ENCODE measurements around the gene GAPDHS.

GAPDHS gene

DNA sequence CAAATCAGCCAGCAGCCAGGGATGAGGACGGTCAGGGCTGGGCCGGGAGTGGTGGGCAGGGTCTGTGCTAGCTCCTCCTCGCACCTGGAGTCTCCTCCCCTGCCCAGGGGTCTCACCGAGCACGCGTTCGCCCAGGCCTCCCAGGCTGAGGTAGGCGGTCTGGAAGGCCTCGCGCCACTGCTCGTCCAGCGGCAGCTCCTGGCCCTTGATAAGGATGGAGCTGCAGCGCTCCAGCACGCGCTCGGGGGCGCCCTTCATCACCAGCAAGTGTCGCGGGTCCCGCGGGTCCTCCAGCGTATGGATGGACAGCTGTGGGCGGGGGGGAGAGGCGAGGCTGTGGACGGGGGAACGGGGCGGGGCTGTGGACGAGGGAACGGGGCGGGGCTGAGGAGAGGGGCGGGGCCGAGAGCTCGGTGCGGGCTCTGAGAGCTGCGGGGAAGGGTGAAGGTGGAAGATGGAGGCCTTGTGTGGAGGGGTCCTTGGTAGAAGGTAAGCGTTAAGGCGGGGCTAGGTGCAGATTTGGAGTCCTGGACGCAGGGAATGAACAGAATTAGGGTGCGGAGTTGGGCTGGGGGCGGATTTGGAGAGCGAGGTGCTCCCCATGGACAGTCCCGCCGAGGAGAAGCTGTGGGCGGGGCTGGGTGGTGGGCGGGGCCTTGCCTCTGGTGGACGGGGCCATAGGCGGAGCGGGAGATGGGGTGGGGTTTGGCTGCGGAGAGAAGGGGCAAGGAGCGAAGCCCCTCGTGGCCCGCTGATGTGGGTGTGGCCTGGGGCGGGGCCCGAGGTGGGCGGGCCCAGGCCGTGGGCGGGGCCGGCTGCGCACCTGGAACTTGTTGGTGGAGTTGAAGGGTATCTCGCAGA is 24.5 kb downstream of the GAPDHS start:
- peak; percentile 47 for DNase-seq (ENCODE audit: low spot score)

DNA sequence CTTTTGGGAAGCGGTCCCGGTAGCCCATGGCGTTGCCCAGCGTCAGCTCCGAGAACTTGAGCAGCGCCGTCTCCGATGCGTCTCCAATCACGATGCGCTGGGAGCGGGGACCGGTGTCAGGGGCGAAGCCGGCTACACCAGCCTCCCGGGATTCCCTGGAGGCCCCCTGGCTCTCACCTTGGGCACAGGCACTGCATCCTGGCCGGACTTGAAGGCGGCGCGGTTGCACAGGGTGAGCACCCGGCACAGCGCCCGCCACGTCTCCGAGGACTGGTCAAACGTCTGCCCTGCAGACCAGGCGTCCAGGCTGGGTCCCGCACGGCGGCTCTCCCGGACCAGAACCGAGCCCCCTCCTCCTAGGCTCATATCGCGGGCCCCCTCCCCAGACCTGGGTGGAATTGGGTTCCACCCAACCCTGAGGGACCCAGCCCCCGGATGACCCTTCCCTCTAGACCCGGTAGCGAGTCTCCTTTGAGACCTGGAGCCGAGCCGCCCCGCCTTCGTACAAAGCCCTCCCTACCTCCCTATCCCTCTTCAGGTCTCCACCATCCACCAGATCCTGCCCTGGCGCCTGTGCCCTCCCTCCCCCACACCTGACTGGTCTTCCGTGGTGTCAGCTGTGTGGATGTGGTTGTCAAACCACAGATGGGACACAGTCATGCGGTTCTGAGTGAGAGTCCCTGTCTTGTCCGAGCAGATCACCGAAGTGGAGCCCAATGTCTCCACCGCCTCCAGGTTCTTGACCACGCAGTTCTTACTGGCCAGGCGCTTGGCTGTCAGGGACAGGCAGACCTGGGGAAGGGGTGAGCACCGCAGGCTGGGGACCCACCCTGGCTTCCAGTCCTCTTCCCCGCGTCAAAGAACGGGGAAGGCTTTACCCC is 25.4 kb downstream of the GAPDHS start:
- DNase-seq (ENCODE audit: low spot score), result peak; percentile 4

DNA sequence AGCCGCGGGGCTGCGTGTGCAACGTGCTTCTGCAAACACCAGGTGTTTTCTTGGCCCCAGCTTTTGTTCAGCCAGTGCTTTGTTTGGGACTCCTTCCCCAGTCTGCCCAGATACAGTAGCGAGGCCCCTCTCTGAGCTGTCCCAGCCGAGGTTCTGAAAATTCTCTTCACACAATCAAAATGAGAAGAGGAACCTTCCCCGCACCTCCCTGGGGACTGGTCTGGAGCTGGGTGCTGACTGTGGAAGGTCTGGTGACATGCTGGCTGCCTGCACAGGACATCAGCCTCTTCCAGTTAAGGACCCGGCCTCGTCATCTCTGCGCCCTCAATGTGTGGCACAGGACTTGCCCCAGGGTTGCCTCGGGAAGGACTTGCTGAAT is 26.0 kb downstream of the GAPDHS start:
- peak; percentile 21 for DNase-seq (ENCODE audit: low spot score)

DNA sequence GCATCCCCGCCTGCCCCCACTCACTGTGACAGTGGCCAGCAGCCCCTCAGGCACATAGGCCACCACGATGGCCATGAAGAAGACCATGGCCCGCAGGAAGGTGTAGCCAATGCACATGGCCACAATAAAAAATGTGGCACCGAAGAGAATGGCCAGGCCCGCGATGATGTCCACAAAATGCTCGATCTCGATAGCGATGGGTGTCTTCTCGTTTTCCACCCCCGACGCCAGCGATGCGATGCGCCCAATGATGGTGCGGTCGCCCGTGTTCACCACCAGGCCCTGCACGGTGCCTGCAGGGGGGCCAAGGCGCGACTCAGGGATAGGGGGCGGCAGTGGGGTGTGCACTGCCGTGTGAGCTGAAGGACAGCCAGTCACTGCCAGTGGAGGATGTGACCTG is 26.5 kb downstream of the GAPDHS start:
- DNase-seq (ENCODE audit: low spot score), result peak; percentile 1

DNA sequence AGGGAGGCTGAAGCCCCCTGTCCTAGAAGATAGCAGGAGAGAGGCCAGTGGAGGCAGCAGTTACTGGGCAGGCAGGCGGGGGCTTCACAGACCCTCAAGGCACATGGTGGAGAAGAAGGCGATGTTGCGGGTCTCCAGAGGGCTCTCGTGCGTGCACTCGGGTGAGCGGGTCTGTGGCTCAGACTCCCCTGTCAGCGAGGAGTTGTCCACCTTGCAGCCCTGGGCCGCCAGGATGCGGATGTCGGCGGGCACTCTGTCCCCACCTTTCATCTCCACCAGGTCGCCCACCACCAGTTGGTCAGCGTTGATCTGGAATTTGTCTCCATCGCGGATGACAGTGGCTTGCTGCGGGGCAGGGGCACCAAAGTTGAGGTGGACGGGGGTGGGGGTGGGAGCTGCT is 27.0 kb downstream of the GAPDHS start:
- DNase-seq (ENCODE audit: low spot score), result no peak

DNA sequence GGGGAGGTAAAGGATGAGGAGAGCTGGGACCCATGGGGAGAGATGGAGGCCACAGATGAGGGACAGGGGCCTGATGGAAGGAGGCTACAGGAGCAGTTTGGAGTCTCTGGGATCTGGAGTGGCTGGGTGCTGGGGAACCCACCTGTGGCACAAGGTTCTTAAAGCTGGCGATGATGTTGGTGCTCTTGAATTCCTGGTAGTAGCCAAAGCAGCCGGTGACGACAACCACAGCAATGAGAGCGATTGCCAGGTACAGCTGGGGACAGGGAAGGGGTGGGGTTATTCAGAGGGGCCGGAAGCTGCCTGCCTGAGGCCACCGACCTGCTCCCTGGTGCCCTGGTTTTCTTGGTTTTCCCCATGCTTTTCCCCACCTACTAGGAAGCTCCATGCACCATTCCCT is 27.4 kb downstream of the GAPDHS start:
- no peak for DNase-seq (ENCODE audit: low spot score)

DNA sequence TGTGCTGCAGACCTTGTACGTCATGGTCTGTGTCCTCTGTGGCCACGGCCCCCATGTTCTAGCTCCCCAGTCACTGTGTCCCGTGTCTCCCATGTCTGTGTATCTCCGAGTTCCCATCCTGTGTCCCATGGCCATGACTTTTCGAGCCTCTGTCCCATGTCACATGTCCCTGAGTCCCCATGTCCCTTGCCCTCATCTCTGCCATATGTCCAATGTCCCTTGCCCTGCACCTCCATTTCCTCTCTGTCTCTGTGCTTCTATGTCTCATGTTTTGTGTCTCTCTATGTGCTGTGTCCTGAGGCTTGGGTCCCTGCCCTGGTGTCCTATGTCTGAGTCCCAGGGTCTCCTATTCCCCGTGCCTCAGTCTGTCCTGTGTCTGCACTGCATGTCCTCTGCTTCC is 28.2 kb downstream of the GAPDHS start:
- peak; percentile 0 for DNase-seq (ENCODE audit: low spot score)

DNA sequence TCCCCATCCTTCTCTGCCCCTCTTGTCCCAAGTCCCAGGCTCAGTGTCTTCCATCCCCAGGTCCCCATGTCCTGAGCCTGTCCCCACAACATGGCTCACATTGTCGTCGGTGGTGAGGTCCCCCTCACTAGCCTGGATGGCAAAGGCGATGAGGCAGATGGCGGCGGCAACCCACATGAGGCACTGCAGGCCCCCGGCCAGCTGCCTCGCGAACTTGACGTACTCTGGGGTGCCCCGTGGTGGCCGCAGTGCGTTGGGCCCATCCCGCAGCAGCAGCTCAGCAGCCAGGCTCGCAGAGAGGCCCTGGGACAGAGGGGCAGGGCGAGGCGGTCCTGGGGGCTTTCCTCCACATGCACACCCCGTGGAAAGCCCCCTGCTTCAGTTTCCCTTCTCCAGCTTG is 29.1 kb downstream of the GAPDHS start:
- peak; percentile 2 for DNase-seq (ENCODE audit: low spot score)

DNA sequence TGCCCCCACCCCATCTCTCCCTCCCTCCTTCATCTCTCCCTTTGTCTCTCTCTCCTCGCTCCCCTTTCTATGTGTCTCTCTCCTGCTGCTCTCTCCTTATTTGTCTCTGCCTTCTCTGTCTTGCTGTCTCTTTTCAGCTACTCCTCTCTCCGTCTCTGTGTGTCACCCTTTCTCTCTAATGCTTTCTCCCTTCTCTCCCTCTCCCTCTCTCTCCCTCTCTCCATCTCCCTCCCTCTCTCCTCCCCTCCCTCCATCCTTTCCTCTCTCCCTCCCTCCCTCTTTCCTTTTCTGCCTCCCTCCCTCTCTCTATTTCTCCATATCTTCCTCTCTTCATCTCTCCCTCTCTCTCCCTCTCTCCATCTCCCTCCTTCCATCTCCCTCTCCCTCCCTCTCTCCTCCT is 29.5 kb downstream of the GAPDHS start:
- DNase-seq (ENCODE audit: low spot score), result no peak

DNA sequence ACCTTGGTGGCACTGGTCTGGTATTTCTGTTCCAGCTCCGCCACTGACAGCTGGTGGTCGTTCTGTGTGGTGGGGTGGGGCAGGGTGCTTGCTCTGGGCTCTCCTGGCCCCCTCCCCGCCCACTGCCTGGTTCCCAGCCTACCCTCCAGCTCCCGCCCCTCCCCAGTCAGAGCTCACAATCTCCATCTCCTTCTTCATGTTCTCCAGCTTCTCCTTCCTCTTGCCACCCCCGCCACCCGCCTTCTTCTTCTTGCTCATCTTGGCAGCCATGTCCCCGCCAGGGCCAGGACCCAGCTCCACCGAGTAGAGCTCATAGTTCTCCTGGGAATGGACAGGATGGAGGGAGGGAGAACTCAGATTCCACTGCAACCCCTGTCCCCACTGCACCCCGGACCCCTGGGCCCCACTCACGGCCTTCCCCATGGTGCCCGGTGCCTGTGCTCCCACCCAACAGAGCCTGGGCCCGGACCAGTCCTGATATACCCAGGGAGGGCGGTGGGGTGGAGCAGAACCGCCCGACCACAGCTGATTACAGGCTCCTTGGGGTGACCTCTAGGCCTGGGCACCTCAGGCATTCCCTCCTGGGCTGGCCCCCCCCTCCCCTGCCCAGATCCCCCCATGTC is 30.1 kb downstream of the GAPDHS start, which contains the start of gene ATP4A:
Gene ATP4A, minus strand, starts transcription at position 452 of the 623 bp plus-strand sequence. Its CDS starts 29 bp downstream, at position 423.
- DNase-seq (ENCODE audit: low spot score), result no peak

DNA sequence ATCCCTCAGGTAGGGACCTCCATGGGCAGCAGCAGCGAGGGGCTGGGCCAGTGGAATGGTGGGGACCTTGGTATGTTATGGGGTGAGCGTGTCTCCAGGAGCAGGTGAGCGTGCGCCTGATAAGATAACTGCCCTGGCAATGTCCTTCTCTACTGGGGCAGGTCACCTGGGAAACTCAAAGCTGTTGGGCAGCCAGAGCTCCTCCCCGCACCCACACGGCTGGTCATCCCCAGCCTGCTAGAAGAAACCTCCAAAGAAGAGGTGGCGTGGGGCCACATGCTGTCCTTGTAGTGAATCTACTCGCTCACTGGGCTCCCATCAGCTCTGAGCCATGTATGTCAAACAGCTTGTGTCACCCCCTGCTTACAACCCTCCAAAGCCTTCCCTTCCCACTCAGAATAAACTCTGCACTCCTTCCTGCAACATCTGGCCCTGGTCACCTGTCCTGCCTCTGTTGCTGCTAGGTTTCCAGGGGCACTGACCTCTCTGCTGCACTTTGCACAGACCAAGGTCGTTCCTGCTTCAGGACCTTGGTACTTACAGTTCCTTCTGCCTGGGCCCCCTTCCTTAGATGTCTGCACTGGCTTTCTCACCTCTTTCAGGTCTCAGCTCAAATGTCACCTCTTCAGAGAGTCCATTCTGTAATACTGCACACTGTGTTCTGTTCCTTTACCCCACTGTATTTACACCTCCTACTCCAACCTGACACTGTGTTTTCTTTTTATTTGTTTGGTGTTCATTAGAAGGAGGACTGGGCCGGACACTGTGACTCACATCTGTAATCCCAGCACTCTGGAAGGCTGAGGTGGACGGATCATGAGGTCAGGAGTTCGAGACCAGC is 32.0 kb downstream of the GAPDHS start:
- no peak for DNase-seq (ENCODE audit: low spot score)

DNA sequence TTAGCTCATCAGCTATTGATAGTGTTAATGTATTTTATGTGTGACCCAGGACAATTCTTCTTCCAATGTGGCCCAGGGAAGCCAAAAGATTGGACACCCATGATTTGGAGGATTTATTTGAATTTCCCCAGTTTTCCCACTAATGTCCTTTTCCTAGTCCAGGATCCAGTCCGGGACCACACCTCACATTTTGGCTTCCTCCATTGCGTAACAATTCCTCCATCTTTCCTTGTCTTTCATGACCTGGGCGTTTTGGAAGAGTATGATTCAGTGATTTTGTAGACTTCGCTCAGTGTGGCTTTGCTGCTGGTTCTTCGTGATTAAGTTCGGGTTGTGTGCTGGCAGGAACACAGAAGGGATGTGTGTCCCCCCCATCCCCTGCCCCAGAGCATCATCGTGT is 33.5 kb downstream of the GAPDHS start:
- DNase-seq (ENCODE audit: low spot score), result peak; percentile 1

DNA sequence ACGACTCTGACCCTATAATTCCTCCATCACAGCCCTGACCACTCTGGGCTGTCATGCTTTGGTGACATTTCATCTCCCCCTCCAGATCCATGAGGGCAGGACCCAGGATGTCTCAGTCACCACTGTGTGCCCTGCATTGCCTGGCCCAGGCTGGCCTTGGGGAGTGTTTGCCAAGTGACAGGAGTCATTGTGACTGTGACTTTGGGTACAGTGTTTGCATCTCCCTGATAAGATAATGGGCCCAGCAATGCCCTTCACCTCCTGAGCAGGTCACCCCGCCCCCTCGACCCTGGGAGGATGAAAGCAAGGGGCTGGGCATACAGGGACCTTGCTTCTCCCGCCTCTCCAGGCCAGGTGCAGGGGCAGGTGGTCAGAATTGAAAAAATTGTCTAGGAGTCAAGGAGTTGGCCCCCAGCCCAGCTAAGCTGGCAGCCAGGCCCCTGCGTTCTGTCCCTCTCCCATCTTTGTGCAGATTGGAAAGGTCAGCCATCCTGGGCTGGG is 36.1 kb downstream of the GAPDHS start:
- no peak for DNase-seq (ENCODE audit: low spot score)

DNA sequence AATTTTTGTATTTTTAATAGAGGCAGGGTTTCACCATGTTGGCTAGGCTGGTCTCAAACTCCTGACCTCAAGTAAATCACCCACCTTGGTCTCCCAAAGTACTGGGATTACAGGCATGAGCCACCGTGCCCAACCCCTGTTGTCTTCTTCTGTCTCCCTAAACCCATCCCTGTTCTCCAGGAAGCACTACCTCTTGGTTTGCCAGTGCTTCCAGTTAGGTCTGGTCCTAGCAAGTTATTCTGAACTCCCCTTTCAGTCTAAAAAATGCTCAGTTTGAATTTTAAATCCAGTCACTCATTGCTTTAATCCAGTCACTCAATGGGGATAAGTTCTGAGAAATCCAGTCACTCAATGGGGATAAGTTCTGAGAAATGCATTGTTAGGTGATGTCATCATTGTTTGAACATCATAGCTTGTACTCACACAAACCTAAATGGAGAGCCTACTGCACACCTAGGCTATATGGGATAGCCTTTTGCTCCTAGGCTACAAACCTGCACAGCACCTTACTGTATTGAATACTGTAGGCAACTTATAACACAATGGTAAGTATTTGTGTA is 38.2 kb downstream of the GAPDHS start:
- DNase-seq (ENCODE audit: low spot score), result no peak

DNA sequence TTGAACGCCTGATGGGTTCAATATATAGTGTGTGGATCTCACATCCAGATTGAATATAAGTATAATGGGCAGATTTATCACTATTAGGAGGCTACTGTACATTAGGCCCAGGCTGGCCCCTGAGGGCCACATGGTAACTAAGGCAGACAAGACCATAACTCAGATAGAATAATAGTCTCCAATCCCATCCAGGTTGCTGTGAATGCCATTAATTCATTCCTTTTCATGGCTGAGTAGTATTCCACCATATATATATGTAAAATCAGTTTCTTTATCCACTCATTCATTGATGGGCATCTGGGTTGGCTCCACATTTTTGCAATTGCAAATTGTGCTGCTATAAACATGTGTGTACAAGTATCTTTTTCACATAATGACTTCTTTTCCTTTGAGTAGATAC is 44.7 kb downstream of the GAPDHS start:
- DNase-seq (ENCODE audit: low spot score), result no peak

DNA sequence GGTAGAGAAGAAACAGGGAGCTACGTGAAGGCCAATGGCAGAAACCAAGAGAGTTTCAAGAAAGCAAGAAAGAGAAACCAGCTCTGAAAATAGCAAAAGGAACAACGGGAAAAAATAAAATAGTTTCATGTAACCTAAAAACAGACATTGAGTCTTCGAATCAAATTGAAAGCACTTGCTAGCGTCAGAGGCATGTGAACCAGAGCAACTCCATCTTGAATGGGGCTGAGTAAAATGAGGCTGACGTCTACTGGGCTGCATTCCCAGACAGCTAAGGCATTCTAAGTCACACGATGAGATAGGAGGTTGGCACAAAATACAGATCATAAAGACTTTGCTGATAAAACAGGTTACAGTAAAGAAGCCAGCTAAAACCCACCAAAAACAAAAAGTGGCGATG is 45.5 kb downstream of the GAPDHS start:
- no peak for DNase-seq (ENCODE audit: low spot score)

DNA sequence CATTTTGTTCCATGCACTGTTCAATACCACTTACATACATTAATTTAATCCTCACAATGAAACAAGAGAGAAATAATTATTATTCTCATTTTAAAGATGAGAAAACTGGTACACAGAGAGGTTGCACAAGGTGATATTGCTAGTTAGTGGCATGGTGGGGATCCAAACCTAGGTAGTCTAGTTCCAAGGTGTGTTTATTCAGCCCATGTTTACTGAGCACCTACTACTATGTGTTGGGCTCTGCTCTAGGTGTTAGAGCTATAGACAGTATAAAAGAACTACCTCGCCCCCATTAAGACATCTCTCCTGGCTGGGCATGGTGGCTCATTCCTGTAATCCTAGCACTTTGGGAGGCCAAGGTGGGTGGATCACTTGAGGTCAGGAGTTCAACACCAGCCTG is 49.5 kb downstream of the GAPDHS start:
- no peak for DNase-seq (ENCODE audit: low spot score)

DNA sequence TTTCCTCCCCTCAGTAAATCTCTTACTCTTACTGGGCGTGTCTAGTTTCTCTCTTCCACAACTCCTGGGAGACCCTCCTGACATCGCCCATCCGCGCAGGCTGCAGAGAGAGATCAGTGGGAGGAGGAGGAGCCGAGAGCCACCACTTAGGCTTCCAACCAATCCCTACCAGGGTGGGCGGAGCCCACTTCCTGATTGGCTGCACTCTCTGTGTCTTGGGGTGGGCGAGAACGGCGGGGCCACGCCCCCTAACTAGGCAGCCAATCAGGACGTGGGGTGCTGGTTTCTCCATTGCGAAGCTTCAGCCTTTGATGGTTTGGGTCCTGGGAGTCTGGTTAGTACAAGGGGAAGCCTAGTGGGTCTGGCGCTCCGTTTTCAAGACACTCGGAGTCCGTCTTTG is 52.6 kb downstream of the GAPDHS start, which contains the start of gene PMIS2:
Gene PMIS2, plus strand, starts transcription at position 326 of the 400 bp plus-strand sequence. CDS start 87 bp downstream, outside the sequence.
- DNase-seq (ENCODE audit: low spot score), result no peak

DNA sequence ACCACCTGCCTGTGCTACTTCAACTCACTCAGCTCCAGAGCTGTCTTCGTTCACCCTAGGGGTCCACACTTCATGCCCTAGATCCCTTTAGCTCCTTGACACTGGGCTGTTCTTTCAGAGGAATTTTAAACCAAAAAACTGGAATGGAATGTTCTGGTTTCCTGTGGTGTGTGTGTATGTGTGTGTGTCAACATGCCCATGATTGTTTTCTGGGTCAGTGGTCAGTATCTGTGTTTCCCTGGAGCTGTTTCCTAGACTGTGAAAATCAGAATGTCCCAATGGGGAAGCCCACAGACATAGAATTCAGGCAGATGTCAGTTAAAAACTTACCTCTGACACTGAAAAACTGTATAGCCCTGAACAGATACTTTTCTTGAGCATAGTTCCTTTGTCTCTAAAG is 54.1 kb downstream of the GAPDHS start:
- DNase-seq (ENCODE audit: low spot score), result no peak

DNA sequence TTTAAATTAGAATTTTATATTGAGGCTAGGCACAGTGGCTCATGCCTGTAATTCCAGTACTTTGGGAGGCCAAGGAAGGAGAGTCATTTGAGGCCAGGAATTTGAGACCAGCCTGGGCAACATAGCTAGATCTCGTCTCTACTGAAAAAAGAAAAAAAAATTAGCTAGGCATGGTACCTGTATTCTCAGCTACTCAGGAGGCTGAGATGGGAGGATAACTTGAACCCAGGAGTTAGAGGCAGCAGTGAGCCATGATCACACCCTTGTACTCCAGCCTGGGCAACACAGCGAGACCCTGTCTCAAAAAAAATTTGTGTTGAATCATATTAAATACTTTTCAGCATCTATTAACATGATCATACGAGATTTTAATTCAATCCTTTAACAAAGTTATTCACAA is 57.6 kb downstream of the GAPDHS start:
- DNase-seq (ENCODE audit: low spot score), result no peak

DNA sequence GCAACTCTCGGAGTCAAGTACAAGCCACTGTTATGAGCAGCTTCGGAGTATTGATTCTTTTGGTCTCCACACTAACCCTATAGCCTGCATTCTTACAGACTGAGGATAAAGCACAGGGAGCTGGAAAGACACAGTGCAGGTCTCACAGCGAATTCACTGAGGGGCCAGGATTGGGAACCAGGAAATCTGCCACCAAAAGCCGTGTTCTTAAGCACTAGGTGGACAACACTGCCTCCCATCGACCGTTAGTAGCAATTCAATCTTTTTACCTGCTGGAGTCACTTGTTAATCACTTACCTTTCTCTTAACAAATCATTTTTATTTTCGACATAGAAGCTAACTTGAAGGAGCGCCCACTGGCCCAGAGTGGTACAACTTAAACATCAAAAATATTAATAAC is 59.0 kb downstream of the GAPDHS start:
- no peak for DNase-seq (ENCODE audit: low spot score)

All from HuH-7.5 (cell line).